Measurements from ENCODE around the gene PLAA.

- TF ChIP-seq POLR2A (IDR thresholded peaks at IDR 0.05; ENCODE audit: low read length) (no peak), GATA1 (IDR thresholded peaks at IDR 0.05; ENCODE audit: low read depth, low read length) (no peak)
Observed at GRCh38 chr9:26925609-26926008, 21.4 kb downstream of the PLAA start.
